ENCODE data around the gene GRK1.
"Not testable (repeated sequence)": the region's sequence is repeated elsewhere in the genome, so short reads cannot be mapped to it uniquely, and the experiment has no call there.

Gene GRK1

DNA sequence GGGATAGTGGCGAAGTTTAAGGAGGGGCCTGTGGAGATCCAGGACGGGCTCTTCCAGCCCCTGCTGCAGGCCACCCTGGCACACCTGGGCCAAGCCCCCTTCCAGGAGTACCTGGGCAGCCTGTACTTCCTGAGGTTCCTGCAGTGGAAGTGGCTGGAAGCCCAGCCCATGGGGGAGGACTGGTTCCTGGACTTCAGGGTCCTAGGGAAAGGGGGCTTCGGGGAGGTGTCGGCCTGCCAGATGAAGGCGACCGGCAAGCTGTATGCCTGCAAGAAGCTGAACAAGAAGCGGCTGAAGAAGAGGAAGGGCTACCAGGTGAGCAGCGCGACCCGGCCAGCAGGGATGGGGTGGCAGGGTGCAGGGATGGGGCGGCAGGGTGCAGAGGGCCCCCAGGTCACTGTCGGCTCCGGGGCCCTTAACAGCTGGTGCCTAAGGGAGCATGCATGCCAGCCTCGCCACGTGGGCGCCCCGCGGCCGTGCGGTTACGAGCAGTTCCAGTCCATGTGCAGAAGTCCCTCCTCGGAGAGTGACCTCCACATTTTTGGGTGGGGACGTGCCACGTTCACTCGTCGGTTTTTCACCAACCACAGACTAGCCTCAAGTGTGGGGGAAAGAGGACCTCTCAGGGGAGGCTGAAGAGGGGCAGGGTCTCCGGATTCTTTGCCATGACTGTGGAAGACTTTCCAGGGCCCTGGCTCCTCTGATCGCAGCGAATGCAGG, 912 bp downstream of the GRK1 start:
- no peak for DNase-seq

DNA sequence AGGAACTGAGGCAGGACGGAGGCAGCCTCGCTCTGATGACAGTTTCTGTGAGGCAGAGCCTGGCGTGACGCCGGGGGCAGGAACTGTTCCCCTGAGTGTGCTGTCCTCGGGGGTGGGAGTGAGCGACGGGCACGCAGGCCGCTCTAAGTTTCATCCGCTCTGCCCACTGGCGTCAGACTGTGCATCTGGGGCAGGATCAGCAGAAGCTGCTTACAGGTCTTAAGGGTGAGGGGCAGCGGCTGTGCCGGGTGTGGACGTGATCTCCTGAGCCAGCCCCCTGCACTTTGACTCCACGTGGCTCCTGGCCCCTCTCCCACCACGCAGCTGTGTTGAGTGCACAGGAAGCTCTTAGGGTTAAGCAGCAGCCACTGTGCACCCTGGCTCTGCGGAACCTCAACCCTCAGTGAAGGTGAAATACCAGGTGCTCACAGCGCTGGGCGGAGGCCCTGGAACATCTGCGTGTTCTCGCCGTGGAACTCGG, 1.5 kb downstream of the GRK1 start:
- DNase-seq: no peak

DNA sequence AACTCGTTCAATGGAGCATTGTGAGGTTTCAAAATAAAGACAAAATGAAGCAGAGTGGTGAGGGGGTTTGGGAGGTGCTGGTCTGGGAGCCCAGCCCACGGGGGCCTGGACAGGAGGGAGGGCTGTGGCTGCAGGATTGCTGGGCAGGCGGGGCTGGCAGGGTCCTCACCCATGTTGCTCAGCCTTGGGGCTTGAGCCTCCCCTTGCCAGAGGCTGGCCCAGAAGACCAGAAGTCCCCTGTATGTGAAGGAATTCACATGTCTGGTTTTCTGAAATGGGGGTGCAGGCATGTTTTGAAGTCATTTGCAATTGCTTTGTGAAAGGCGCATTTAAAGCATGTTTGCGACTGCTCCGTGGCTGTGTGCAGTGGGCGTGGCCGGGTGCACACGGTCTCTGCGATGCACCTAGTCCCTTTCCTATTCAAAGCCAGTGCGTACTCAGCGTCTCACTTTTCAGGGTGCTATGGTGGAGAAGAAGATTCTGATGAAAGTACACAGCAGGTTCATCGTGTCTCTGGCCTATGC, 2.3 kb downstream of the GRK1 start:
- DNase-seq: no peak

DNA sequence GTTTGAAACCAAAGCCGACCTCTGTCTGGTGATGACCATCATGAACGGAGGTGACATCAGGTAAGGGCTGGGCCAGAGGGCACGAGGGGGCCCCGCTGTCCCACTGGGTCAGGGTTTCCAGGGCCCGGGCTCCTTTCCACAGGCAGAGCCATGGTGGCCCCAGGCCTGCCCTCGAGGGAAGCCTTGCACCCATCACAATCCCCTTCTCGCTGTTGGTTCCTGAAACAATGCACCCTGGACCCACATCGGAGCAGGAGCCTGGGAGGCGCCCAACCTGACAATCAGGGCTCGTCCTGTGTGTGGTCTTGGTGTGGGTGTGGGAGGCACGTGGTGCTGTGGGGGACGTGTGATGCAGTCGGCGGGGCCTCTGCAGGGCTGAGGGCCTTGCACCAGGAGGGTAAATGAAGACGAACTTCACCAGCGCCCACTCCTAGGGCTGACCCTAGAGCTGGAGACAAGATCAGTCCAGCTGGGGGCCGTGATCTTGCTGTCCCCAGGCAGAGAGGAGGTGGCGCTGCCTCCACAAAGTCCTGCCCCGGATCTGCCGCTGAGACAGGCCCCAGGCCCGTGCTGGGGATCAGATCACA, 2.8 kb downstream of the GRK1 start:
- DNase-seq: no peak

- no peak for DNase-seq
Measured at GRCh38 chr13:113670541-113670940, 3.5 kb downstream of the GRK1 start.

DNA sequence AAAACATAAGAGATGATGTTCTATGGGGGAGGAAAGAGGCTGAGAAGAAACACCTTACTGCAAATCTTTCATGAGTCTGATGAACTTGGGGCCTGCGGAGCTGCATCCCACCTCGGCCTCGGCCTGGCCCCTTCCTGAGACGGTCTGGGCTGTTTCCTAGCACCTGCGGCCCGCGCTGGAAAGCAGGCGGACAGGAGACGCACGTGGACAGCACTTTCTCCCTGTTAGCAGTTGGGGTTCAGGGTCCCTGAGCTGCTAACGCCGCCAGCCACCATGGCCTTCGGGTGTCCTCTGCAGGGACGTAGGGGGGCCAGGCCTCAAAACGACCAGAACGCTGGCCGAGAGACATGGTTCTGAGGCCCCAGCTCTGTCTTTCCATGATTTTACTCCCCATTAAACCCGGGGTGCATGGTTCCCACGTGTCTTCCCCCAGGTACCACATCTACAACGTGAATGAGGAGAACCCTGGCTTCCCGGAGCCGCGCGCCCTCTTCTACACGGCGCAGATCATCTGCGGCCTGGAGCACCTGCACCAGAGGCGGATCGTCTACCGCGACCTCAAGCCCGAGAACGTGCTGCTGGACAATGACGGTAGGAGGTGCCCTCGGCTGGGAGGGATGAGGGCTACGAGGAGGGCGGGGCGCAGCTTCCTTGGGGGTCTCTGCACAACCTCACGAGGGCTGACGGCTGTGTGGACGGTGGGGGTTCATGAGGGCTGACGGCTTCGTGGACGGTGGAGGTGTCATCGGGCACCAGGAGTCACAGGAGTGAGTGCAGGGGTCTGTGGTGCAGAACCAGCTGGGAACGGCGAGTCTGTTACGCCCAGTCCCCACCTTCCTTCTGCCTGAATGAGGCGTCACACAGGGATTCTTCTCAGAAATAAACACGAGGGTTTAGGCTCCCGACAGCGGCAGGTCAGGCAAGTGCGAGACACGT, 4.3 kb downstream of the GRK1 start:
- no peak for DNase-seq

- no peak for DNase-seq
Measured at GRCh38 chr13:113672002-113672651, 5.1 kb downstream of the GRK1 start.

DNA sequence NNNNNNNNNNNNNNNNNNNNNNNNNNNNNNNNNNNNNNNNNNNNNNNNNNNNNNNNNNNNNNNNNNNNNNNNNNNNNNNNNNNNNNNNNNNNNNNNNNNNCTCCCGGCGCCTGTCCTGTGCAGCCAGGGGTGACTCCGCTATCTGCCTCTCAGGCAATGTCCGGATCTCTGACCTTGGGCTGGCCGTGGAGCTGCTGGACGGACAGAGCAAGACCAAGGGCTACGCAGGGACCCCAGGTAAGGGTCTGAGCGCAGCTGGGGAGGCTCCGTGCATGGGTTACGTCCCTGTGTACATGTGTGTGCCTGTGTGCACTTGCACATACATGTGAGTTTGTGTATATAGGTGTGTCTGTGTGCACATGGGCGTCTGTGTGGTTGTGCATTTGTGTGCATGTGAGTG, 55.9 kb downstream of the GRK1 start:
- no peak for DNase-seq

GRCh38 chr13:113723410-113724015, 56.5 kb downstream of the GRK1 start:
- no peak for DNase-seq

DNA sequence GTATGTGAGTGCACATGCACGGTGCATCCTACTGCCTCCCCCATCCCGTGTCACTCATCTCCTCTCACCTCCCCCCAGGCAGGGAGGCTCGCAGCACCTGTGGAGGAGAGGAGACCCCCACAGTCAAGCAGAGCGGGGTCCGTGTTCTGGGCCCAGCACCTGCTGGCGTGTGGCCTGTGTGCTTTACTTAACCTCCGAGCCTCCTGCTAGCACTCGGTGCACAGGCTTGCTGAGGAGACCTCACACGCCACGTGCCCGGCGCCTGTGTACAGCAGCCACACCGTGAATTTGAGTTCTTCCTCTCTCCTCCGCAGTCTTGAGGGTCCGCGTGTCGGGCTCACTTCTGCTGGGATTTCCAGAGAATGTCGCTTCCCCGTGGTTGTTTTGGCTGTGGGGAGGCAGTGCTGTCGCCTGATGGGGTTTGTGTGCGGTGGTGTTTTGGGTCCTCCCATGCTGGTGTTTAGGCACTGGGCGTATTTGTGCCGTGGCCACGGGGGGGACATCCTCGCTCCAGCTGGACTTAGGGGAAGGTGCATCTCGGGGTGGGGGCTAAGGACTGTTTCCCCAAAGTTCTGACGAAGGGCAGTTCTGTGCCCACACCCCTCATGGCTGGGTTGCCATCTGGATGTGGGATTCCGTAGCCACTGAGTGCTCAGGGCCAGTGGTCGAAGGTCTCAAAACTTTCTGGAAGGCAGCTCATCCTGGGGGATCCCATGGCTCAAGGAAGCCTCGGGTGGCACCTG, 57.2 kb downstream of the GRK1 start:
- no peak for DNase-seq

- peak; percentile 84 for DNase-seq
Measured at GRCh38 chr13:113724780-113725315, 57.8 kb downstream of the GRK1 start.

GRCh38 chr13:113725329-113726105, 58.5 kb downstream of the GRK1 start:
- DNase-seq: not testable (repeated sequence)

DNA sequence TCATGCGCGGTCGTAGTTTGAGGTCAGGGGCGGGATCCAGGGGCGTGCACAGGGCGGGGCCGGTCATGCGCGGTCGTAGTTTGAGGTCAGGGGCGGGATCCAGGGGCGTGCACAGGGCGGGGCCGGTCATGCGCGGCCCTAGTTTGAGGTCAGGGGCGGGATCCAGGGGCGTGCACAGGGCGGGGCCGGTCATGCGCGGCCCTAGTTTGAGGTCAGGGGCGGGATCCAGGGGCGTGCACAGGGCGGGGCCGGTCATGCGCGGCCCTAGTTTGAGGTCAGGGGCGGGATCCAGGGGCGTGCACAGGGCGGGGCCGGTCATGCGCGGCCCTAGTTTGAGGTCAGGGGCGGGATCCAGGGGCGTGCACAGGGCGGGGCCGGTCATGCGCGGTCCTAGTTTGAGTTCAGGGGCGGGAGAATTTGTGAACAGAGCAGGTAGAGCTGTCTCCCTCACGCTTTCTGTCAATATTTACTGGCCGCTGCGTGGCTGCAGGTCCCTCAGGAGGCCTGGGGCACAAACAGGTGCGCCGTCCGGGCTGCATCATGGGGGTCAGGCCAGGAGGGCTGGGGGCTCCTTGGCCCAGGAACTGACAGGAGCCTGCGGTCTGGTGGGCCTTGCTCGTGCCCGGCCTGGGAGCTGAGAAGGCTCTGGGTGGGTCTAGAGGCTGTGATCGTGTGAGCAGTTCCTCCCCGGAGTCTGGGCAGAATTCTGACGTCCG, 59.2 kb downstream of the GRK1 start:
- DNase-seq: peak; percentile 40

DNA sequence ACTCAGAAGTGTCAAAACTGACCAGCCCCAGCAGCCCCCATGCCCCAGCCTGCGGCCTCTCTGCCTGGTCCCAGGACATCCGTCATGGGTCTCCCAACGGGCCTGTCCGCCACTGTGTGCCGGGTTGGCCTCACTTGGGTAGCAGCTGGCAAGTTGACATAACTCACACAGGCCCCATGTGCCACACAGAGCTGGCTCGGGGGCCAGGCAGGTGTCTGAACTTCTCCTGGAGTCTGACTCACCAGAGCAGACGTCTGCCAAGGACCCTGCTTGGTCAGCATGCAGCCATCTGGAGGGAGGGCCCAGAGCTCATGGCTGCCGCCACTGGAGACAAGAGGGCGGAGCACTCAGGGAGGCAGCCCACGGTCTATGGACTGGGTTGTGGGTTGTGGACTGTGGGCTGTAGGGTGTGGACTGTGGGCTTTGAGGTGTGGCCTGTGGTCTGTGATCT, 60.0 kb downstream of the GRK1 start:
- no peak for DNase-seq

DNA sequence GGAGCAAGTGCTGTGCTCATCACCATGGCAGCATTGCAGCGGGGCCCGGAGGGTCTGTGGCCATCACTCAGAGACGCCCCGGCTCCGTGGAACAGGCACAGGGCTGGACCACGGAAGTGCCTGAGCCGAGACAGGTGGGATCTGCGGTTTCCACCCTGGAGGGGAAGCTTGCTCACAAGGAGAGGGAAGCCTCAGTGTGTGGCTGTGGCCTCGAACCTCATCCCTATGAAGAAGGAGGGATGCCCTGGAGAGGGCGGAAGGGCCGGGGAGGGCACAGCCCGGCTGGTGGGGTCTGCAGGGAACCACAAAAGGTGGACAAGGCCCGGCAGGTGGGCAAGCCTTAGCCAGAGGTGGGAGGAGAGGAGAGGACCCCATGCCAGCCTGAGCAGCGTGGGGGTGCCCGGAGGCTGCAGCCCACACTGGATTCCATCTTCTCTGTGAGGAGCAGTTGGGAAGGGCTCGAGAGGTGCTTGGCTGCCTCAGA, 61.6 kb downstream of the GRK1 start:
- DNase-seq: no peak

DNA sequence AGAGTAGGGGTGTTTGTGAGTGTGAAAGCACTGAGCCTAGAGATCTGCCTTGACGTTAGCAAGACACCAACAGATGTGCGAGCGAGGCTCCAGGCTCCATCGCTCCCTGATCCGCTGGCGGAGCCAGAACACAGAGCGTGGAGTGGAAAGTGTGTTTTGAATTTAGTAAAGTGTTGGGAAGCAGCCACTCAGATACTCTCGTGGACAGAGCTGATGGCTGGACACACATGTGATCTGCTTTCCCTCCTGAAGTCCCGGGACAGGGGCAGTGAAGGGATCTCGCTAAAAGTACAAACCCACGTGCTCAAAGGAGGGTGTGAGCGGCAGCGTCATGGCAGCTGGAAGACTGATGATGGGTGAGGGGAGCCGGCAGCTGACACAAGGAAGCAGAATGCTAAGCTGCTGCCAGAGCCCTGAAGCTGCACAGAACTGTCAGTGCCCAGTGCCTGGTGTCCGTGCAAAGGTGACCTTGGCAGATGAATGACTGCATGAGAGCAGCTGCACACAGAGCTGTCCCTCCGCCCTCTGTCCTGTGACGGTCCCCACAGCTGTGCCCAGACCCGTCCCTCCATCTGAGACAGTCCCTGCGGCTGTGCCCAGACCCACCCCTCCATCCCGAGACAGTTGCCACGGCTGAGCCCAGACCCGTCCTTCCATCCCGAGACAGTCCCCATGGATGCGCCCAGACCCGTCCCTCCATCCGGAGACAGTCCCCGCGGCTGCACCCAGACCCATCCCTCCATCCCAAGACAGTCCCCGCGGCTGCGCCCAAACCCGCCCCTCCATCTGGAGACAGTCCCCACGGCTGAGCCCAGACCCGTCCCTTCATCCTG, 62.4 kb downstream of the GRK1 start:
- DNase-seq: no peak

DNA sequence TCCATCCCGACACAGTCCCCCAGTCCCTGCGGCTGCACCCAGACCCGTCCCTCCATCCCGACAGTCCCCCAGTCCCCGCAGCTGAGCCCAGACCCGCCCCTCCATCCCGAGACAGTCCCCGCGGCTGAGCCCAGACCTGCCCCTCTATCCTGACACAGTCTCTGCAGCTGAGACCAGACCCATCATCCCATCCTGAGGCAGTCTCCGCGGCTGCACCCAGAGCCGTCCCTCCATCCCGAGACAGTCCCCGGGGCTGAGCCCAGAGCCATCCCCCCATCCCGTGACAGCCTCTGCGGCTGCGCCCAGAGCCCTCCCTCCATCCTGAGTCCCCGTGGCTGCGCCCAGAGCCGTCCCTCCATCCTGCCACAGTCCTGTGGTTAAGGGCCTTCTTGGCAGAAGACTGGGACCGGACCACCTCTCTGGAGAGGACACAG, 63.3 kb downstream of the GRK1 start:
- DNase-seq: no peak

DNA sequence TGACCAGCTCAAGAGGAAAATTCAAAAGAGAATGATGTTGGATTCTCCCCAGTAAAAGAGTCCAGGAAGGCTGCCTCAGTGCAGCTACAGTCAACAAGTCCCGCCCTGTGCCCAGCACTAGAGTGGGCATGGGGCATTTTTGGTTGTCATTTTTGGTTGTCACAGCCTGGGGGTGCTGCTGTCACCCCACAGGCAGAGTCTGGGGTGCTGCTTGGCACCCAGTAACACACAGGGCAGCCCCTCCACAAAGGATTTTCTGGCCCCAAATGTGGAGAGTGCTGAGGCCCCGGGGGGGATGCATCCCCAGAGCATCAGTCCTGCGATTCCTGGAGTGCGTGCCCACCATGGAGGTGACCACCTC, 63.8 kb downstream of the GRK1 start:
- DNase-seq: no peak

All from CD4-positive, alpha-beta T cell treated with Interleukin-17A for 4 hours (primary cell).